GM18870 (cell line): ENCODE results near the gene TBC1D1.

Source experiments
- ATAC-seq: cut with Tn5 transposase; IDR thresholded peaks from one replicate; pipeline ENCODE4 v1.9.1; 2021; ENCODE audit warnings: moderate library complexity; ENCODE audit not compliant: unreplicated experiment

The TBC1D1 gene

DNA sequence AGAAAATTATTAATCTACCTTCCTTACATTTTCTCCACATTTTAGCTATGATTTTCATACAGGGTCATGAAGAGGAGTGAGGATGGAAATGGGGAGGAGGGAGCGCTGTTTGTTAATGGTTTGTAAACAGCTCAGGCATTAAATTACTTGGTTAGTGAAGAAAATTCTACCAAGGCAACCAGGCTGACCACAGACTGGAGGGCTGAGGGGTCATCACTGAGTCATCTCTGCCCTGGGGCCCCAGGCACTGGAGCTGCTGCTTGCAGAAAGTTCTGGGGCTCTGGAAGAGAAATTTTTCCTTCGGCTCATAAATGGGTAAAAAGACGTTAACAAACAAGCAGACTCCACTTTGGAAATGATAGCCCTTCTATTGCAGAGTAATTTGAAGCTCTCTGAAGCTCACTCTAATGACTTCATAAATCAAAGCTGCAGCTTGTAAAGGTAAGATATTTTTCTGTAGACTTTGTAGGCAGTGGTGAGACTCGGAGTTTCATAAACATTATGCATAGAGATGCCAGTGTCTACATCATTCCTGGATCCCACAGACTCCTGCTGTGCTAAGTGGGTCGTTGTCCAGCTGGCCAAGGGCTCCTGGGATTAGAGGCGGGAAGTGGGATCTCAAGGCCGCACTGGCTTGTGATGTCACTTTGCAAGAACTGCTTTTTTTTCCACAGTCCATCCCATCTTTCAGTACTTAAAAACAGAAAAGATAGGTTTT, 228.9 kb downstream of the TBC1D1 start:
- ATAC-seq: no peak

DNA sequence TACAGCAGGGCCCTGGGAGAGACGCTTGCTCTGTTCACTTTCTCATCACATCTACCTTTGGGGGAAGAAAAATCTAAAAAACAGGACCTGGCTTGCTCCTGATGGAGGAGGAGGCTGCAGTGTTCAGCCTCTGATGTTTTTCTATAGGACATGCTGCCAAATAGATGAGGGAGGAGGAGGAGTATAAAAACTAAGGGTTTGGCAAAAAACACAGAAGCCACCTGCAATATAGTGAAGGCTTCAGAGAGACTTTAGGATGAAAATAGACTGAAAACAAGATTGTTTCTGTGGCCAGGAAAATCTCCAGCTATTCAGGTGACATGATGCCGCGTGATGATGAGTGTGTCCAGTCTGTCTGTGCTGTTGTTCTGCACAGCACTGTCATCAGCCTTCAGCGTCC, 229.9 kb downstream of the TBC1D1 start:
- ATAC-seq: no peak

DNA sequence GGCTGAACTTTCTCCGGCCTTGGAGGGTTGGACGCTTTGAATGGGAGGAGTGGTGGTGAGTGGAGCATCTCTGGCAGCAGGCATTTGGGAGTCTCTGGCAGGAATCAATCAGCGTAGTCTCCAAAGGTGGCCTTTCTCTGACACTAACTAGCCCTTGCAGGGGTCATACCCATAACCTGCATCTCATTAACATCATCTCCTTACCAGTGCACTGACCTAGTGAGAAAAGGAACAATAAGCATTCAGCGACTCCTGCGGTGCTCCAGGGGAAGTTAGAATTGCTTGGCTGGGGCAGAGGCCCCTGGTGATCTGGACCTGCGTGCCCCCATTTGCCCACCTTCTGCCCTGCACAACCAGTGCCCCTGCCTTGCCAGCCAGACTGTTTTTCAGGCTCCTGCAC, 231.2 kb downstream of the TBC1D1 start:
- ATAC-seq: no peak

DNA sequence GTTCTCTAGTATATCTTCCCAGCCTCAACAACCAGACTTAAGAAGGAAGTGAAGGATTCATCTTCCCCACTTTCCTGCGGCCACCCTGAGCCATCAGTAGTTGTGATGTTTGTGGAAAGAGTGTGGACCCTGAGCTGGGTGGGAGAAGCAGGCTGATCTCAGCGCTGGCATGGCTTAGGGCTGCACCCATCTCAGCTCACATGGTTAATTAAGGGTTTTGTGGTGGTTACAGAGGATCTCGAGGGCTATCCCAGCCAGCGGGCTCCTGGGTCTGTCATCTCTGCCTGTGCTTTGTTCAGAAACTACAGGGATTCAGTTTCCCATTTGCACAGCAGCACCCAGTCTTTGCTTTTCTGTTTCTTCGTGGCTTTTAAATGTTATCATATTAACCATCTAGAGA, 232.7 kb downstream of the TBC1D1 start:
- no peak for ATAC-seq

DNA sequence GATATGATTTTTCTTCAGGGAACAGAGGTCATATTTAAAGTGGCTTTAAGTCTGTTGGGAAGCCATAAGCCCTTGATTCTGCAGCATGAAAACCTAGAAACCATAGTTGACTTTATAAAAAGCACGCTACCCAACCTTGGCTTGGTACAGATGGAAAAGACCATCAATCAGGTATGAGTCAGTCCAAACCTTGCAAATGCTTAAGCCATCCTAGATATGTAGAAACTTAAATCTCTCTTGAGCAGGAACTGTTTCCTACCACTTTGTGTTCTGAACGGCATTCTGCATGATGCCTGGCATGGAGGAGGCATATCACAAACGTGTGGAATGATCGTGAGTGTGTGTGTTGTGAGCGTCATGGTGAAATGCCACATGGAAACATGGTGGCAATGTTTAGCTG, 234.1 kb downstream of the TBC1D1 start:
- ATAC-seq: no peak

DNA sequence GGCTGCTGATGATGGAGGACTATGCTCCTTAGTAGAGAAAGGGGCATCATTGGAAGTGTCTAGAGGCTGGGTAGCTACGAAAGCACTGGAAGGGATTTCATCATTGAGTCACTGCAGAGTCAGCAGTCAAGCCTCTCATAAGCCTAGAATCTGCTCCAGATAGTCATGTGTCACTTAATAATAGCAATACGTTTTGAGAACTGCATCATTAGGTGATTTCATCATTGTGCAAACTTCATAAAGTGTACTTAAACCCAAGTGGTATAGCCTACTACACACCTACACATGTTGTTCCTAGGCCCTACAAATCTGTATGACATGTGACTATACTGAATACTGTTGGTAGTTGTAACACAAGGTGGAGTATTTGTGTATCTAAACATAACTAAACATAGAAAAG, 234.9 kb downstream of the TBC1D1 start:
- no peak for ATAC-seq

DNA sequence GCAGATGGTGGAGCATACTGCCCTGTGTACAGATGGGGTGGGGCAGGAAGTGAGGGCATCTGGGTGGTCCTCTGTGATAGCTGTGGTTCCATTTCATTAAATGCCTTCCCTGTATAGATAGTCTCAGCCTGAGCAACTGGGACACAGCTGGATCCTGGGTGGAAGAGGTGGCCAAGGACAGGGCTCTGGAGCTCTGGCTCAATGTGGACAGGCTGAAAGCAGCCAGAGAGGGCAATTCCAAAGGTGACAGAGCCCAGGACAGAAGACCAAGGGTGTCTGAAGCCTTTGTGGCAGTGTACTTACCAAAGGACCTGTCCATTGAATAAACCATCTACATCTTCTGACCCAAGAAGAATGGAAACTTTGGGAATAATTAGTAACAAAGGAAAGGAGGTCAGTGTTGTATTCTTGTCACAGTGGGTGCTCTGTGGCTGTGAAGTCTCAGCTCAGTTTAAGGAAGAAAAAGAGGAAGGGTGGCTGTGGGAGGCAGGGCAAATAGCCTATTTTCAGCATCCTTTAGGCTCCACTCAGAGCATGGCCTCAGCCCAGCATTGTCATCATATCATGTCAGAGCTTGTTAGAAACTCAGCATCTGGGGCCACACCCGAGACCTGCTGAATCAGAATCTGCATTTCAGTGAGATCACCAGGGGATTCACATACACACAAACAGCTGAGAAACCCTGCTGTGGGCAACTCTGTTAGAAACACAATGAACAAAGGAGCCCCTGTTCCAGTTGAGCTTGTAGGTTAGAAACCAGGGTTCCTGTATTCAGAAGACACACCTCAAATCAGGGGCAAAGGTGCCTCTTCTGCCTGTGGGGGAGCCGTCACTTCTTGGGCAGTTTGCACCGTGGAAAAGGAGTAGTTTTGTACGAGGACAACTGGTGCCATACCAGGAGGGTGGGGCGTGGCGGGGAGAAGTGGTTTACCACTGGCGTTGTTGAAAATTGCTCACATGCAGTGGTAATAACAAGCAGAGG, 237.9 kb downstream of the TBC1D1 start:
- peak; percentile 48 for ATAC-seq

DNA sequence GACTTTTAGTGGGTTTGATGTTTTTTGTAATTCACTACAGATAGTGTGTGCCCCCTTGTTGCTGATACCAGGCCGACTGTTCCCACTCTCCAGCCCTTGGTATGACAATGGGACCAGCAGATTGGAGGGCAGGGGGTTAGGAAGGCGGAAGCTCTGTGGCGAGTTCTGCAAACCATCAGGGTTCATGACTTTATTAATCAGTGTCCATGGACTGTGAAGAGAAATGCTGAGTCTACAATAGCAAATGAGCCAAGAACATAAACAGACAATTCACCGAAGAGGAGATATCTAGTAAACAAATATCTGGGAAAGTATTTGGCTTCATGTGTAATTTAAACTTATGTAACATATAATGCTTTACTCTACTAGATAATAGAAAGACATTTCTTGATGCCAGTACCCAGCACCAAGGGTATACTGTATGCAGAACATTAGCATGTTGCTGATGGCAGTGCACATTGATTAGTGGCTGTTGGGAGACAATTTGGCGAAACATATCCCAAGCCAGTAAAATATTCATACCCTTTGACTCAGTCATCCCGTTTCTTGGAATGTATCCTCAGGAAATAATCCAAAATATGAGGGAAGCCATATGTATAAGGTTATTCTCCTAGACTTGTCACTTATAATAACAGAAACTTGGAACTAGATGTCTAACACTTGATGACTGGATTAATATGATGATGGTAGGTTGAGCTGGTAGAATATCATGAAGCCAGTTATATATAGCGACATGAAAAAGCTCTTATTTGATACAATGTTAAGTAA, 238.8 kb downstream of the TBC1D1 start:
- ATAC-seq: no peak

DNA sequence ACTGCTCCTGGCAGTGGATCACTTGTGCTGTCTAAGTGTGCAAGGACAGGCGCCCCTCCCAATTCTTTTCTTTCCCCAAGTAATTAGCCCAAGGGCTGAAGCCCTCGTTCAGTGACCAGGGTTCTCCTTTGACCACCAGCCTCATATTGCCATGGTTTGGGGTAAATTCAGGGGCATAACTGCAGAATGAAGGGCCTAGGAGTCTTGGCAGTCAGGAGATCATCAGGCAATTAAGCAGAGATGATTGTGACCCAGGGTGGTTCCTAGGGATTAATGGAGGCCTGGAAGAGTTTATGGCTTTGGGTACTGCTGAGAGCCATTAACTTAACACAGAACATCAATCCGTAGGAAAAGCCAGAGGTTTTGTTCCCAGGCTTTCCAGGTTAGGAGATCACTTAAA, 240.0 kb downstream of the TBC1D1 start:
- ATAC-seq: no peak

DNA sequence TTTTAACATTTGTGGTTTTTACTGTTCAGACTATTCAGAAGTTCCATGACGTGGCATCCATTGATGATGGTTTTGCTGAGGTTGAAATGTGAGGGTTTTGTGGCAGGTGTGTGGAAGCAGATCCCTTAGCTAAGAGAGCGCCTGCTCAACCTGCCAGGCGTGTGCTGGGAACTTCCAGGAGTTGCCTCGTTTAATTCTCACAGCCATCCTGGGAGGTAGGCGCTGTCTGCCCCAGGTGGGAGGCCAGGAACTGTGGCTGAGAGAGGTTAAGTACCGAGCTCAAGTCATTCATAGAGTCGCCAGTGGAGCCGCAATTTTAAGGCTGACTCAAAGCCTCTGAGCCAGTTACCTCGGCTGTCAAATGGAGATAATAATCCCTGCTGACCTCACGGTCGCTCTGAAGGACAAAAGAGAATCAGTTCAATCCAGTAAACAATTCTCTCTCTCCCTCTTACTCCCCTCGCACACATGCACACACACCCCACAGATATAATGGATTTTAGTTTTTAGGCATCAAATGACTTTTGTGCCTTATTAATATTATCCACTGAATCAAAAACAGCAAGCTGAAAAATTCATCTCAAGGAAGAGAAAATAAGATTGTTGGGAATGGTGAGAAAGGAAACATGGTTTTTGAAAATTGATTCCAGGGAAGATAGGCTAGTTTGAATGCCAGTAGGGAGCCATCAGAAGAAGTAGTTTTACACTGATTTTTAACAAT, 240.6 kb downstream of the TBC1D1 start:
- ATAC-seq: peak; percentile 25

DNA sequence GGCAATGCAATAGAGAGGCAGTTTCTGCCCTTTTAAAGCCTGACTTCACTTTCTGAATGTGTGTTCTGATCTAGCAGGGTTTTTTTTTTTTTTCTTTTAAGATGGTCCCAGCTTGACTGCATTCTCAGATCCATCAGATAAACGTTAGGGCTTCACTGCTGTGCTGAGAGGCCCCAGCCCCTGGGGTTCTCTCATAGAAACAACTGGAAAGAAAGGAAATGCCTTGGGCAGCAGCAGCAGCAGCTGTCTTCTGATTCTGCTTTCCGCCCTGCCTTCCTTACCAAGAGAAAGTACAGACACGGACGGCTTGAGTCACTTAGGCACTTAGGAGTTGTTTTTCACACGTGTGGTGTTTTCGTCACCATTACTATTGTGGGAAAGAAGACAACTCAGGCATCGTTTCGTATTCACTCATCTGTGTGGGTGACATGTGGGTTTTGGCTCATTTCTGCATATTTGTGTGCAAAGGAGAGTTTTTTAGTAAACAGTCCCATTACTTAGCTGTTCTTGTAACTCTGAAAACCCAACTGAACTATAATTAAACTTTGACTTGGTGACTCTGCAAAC, 241.3 kb downstream of the TBC1D1 start:
- peak; percentile 60 for ATAC-seq

DNA sequence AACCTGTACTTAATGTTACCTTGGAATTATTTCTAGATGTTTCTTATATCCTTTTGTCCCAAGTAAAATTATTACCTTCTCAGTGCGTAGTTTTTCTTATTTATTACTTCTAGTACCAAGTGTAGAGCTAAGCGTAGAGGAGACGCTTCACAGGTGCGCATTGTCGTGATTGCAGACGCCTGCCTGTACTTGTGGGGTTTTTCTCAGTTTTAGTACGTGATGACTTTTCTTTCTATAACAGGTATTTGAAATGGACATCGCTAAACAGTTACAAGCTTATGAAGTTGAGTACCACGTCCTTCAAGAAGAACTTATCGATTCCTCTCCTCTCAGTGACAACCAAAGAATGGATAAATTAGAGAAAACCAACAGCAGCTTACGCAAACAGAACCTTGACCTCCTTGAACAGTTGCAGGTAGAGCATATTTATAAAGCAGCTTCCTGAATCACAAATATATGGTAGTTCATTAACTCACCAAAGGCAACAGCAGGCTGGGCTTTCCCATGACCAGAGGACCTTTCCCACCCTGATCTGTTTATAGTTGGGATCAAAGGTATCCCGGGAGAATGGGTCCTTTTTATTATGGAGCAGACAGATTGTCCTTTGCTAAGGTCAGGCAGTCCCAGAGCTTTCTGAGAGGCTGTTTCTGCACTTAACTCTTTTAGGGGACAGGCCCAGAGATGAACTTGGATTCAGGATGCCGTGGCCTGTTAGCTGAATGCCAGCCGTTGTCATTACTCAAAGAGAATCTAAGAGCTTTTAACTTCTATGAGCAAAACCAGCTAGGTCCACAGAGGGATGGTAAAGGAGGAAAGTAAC, 242.2 kb downstream of the TBC1D1 start:
- no peak for ATAC-seq

DNA sequence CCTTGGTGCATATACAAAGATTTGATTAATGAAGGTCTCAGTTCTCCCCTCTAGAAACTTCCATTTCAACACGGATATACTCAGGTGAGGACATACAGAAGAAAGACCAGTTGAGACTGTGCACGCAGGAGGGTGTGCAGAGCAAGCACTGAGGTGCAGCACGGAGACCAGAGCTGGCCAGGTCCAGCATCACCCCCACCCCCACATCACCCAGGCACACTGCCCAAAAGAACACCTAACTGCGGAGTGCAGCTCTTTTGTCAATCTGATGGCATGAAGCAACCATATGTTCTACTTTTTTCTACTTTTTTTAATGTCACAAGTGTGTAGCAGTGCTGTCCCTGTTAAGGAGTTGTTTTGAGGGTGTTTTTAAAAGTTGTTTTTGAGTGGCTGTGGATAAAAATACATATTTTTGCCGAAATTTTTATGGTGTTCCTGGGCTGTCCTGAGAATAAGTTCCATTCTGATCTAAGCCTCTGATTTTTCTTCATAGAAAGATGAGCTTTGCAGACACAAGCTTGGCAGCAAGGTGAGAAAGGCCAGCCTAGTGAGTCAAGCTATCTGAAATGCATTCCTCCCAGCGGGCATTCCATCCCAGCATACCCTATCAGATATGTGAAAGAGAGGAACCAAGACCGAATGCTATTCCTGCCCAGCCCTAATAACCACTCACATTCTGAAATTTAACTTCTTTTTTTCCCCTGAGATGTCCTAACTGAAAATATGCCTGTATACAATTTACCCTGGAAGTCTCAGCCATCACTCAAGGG, 243.0 kb downstream of the TBC1D1 start:
- no peak for ATAC-seq

DNA sequence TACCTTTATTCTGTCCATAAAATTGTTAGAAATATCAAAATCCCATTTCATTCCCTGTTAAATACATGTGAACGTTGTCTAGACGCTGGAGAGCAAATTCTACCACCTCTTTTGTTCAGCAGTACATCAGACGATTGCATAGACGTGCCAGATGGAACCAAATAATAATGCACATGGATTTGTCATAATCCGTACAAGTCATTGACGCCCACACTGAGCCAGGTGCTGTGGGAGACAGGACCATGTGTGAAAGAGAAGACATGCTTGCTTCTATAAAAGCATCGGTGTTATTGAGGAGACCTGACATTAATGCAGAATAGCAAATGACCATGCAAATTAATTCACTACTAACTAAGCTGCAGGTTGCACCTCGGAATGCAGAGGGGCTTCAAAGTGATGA, 244.3 kb downstream of the TBC1D1 start:
- no peak for ATAC-seq

DNA sequence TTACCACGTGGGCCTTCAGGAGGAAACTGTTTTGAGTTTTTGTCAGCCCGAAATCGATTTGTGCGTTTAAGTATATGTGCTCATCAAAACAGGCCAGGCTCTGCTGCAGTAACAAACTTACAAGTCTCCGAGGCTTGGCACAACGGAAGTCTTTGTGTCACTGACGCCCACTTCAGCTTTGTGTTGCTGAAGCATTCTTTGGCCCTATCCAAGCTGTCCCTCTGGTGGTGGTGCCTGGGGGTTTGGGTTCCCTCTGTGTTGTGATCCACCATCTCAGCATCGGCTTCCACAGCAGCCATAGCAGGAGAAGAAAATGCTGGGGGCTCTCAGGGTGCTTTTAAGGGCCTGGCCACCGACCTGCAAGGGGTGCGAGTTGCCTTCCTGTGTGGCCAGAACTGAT, 245.7 kb downstream of the TBC1D1 start:
- no peak for ATAC-seq

DNA sequence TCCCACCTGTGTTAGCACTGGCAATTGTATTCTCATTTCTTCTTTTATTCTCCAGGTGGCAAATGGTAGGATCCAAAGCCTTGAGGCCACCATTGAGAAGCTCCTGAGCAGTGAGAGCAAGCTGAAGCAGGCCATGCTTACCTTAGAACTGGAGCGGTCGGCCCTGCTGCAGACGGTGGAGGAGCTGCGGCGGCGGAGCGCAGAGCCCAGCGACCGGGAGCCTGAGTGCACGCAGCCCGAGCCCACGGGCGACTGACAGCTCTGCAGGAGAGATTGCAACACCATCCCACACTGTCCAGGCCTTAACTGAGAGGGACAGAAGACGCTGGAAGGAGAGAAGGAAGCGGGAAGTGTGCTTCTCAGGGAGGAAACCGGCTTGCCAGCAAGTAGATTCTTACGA, 246.2 kb downstream of the TBC1D1 start:
- no peak for ATAC-seq

DNA sequence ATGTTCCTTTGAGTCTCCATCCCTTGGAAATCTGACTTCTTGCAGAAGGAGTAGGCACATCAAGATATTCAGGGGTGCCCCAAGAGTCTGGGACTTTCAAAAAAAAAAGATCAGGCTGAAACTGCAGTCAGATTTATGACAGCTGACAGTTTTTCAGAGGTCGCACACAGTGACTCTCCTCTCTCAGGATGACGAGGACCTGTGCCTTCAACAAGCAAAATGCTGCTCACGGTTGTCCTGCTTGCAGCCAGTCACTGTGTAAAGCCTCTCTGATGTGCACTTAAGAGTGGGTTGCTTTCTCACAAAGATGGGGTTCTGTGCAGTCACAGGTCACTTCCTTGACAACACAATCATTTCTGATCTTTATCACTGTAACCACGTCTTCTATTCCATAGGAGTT, 247.5 kb downstream of the TBC1D1 start:
- no peak for ATAC-seq

DNA sequence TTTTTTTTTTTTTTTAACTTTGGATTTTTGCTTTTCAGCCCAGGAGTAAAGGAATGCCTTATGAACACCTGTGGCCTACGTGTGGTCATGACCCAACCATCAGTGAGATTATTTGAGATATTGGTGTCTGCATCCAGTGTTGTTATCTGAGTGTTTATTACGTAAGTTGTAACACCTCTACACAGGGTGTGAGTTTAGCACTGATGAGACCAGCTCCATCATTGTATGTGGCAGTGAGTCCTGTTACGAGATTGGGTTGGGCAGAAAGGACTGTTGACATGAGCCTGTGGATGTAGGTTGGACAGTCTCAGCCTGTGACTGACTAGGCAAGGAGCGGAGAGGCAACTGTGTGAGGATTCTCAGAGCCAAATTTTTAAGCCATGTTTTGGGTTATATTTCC, 248.3 kb downstream of the TBC1D1 start:
- no peak for ATAC-seq

DNA sequence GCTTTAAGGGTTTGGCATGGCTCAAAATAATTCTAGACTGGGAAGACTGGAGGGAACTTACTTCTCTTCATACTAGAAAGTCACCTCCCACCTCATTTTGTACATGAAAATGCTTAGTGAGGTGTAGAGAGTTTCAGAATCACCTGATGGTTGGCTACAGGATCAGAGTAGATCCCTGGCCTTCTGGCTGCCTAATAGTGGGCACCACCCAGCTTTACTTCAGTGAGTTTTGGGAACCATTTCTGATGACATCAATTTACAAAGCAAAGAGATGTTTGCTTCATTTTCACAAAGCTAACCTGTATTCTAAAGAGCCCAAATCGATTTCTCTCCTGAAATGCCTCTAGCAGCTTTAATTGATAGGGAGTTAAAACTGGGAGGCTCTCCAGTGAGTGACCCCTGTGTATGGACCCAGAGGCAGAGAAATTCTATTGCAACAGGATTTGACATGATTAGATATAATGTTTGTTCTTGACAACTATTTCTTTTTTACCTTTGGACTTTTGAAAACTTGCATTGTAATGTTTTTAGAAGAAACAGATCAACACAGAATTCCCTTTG, 249.8 kb downstream of the TBC1D1 start:
- no peak for ATAC-seq
